Stomach (tissue), 4 donors: ENCODE data around the gene NDFIP1.

Experiments used
- EP300 ChIP-seq: sonication (generic); formaldehyde crosslinking; IDR thresholded peaks from one replicate; pipeline ENCODE4 v1.6.1; 2017; ENCODE audit warnings: antibody characterized with exemption
- TF ChIP-seq, protein P1 (sequence below), 7 experiments: fragments of 450-650 bp in 4 of 7; fragments of 200-600 bp in 3 of 7; sonication (generic) in 3 of 7; IDR thresholded peaks; one replicate each; pipeline ENCODE4 v1.5.1; 2016 to 2019; ENCODE audit warnings: antibody characterized with exemption in 7 of 7, control low read depth in 2 of 7, mild to moderate bottlenecking in 1 of 7

DNA sequence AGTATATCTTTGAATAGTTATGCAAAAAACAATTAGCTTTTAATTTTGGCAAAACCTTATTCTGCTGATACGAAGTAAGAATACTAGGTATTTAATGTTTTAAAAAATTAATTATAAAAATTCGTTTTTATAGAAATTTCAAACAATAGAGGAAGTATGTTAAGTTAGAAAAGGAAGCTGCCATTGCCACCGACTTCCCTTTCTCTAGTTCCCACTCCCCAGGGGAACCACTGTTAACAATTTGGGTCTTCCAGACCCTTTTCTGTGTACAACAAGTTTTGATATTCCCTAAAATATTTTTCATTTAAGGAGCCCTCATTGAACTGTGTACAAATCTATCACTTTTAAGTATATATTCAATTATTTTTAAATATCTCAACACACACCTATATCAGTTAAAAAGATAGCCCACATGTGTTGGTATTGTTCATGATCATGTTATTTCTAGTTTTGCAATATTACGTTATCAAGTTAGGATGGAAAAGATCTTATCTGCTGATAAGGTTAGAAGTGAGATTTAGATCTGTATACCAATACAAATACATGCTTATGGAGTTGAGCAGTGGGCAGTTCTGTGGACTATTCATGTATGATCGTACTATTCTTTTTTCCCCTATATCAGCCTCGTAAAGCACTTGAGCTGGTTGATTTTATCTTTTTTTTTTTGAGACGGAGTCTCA is 25.9 kb downstream of the NDFIP1 start:
- TF ChIP-seq, protein P1, sequence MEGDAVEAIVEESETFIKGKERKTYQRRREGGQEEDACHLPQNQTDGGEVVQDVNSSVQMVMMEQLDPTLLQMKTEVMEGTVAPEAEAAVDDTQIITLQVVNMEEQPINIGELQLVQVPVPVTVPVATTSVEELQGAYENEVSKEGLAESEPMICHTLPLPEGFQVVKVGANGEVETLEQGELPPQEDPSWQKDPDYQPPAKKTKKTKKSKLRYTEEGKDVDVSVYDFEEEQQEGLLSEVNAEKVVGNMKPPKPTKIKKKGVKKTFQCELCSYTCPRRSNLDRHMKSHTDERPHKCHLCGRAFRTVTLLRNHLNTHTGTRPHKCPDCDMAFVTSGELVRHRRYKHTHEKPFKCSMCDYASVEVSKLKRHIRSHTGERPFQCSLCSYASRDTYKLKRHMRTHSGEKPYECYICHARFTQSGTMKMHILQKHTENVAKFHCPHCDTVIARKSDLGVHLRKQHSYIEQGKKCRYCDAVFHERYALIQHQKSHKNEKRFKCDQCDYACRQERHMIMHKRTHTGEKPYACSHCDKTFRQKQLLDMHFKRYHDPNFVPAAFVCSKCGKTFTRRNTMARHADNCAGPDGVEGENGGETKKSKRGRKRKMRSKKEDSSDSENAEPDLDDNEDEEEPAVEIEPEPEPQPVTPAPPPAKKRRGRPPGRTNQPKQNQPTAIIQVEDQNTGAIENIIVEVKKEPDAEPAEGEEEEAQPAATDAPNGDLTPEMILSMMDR (IDR thresholded peaks at IDR 0.05): no peak
- no peak for TF ChIP-seq EP300
